Astrocyte (in vitro differentiated cells and primary cell): ENCODE data around the gene EPB41L3. TPM values are rescaled to one million over a fixed set of nuclear protein-coding genes. Genes with fewer than 3 reads are reported as not detected.

Experiments used
- DNase-seq: peaks from one replicate; pipeline ENCODE4 v3.0.0-alpha.2; 2010; ENCODE audit warnings: low read depth
- FAIRE-seq: peaks from 2 replicates; lab custom pipeline; 2011; peaks lifted over from hg19 to GRCh38; lab: Jason Lieb, UNC
- H2AFZ ChIP-seq: 2 replicates; pipeline ENCODE4 v1.6.0; 2012; ENCODE audit warnings: low read depth, low read length, inconsistent platforms
- H3K27ac ChIP-seq: 2 replicates; pipeline ENCODE4 v1.5.1; 2011; ENCODE audit warnings: low read depth, low read length, inconsistent platforms
- H3K27me3 ChIP-seq: 2 replicates; pipeline ENCODE4 v1.6.0; 2011; ENCODE audit warnings: low read length, inconsistent platforms; ENCODE audit not compliant: insufficient read depth
- H3K36me3 ChIP-seq: 2 replicates; pipeline ENCODE4 v1.5.1; 2011; ENCODE audit warnings: low read length, inconsistent platforms; ENCODE audit not compliant: insufficient read depth
- H3K4me1 ChIP-seq: 2 replicates; pipeline ENCODE4 v1.5.1; 2011; ENCODE audit warnings: low read length, inconsistent platforms; ENCODE audit not compliant: insufficient read depth
- H3K4me2 ChIP-seq: 2 replicates; pipeline ENCODE4 v1.6.0; 2012; ENCODE audit warnings: low read length, inconsistent platforms
- H3K4me3 ChIP-seq: 2 replicates; pipeline ENCODE4 v1.5.1; 2011; ENCODE audit warnings: low read depth, mild to moderate bottlenecking, low read length, inconsistent platforms; ENCODE audit not compliant: insufficient read depth
- H3K79me2 ChIP-seq: 2 replicates; pipeline ENCODE4 v1.6.0; 2012; ENCODE audit warnings: mild to moderate bottlenecking, low read length, inconsistent platforms; ENCODE audit not compliant: insufficient read depth
- H3K9ac ChIP-seq: 2 replicates; pipeline ENCODE4 v1.6.0; 2012; ENCODE audit warnings: mild to moderate bottlenecking, low read length, inconsistent platforms
- H3K9me3 ChIP-seq: 2 replicates; pipeline ENCODE4 v1.5.1; 2012; ENCODE audit warnings: low read depth, mild to moderate bottlenecking, low read length, inconsistent platforms; ENCODE audit not compliant: insufficient read depth
- H4K20me1 ChIP-seq: 2 replicates; pipeline ENCODE4 v1.6.0; 2012; ENCODE audit warnings: low read length, inconsistent platforms; ENCODE audit not compliant: insufficient read depth
- H3K27ac Mint-ChIP-seq: one replicate; pipeline ENCODE4 v1.8.0; 2021; ENCODE audit warnings: mild to moderate bottlenecking, mixed read lengths; ENCODE audit not compliant: unreplicated experiment
- H3K27me3 Mint-ChIP-seq: one replicate; pipeline ENCODE4 v1.8.0; 2021; ENCODE audit warnings: low read depth, mixed read lengths; ENCODE audit not compliant: unreplicated experiment
- H3K36me3 Mint-ChIP-seq: one replicate; pipeline ENCODE4 v1.8.0; 2021; ENCODE audit warnings: low read depth, mixed read lengths; ENCODE audit not compliant: unreplicated experiment
- H3K4me1 Mint-ChIP-seq: one replicate; pipeline ENCODE4 v1.8.0; 2021; ENCODE audit warnings: low read depth, mixed read lengths; ENCODE audit not compliant: unreplicated experiment
- H3K4me3 Mint-ChIP-seq: one replicate; pipeline ENCODE4 v1.8.0; 2021; ENCODE audit warnings: mild to moderate bottlenecking, moderate library complexity, mixed read lengths; ENCODE audit not compliant: unreplicated experiment
- H3K9me3 Mint-ChIP-seq: one replicate; pipeline ENCODE4 v1.8.0; 2021; ENCODE audit warnings: mild to moderate bottlenecking, mixed read lengths; ENCODE audit not compliant: unreplicated experiment
- CTCF ChIP-seq: IDR thresholded peaks from 2 replicates; pipeline ENCODE4 v1.5.1; 2011; ENCODE audit warnings: low read depth, mild to moderate bottlenecking, inconsistent platforms, low read length, moderate library complexity; ENCODE audit not compliant: insufficient read depth
- EZH2 ChIP-seq: IDR thresholded peaks from 2 replicates; pipeline ENCODE4 v1.6.1; 2012; ENCODE audit warnings: mild to moderate bottlenecking, low read length, inconsistent platforms; ENCODE audit not compliant: insufficient read depth
- total RNA-seq: library from RNA; stranded (reverse); gene quantifications from 2 replicates; pipeline ENCODE4 v1.2.1, GENCODE V29; 2021

EPB41L3 gene
- total RNA-seq, 1 donor from 2014 or later, result 97.0 TPM

- FAIRE-seq, result no peak
- Histone ChIP-seq H3K4me2 (no peak overlapping the region), H3K27ac (no peak overlapping the region), H3K79me2 (peaks cover 58% of the 10 kb centered on the region), H4K20me1 (peaks cover 11% of the 10 kb centered on the region), H3K4me1 (peaks cover 7% of the 10 kb centered on the region), H3K9ac (no peak overlapping the region), H2AFZ (no peak overlapping the region), H3K27me3 (no peaks in the 10 kb centered on the region), H3K9me3 (no peaks in the 10 kb centered on the region), H3K36me3 (no peaks in the 10 kb centered on the region), H3K4me3 (no peak overlapping the region)
- DNase-seq, result no peak
- no peak for TF ChIP-seq CTCF
- H3K4me1 Mint-ChIP-seq, result peaks cover 25% of the 10 kb centered on the region
- H3K4me3 Mint-ChIP-seq, result no peak overlapping the region
- H3K9me3 Mint-ChIP-seq, result peaks cover 3% of the 10 kb centered on the region
- H3K27ac Mint-ChIP-seq, result no peak overlapping the region
- H3K36me3 Mint-ChIP-seq, result no peaks in the 10 kb centered on the region
- no peaks in the 10 kb centered on the region for H3K27me3 Mint-ChIP-seq
Measured at GRCh38 chr18:5507756-5508155, 36.0 kb downstream of the EPB41L3 start.

GRCh38 chr18:5506174-5506573, 37.6 kb downstream of the EPB41L3 start:
- H3K27ac Mint-ChIP-seq, result no peak overlapping the region

GRCh38 chr18:5503740-5504139, 40.1 kb downstream of the EPB41L3 start:
- Histone ChIP-seq H3K79me2 (peaks cover 44% of the 10 kb centered on the region), H3K4me1 (peaks cover 3% of the 10 kb centered on the region), H3K27ac (no peak overlapping the region), H3K9me3 (no peaks in the 10 kb centered on the region), H3K4me3 (no peak overlapping the region), H3K9ac (no peak overlapping the region), H3K27me3 (no peaks in the 10 kb centered on the region), H3K4me2 (no peak overlapping the region), H4K20me1 (no peaks in the 10 kb centered on the region), H3K36me3 (no peaks in the 10 kb centered on the region), H2AFZ (no peak overlapping the region)
- DNase-seq (no peak), FAIRE-seq (no peak)
- no peak overlapping the region for H3K4me3 Mint-ChIP-seq
- H3K4me1 Mint-ChIP-seq, result peaks cover 14% of the 10 kb centered on the region
- TF ChIP-seq CTCF (no peak), EZH2 (no peak)
- H3K27ac Mint-ChIP-seq, result no peak overlapping the region
- peaks cover 3% of the 10 kb centered on the region for H3K9me3 Mint-ChIP-seq
- no peaks in the 10 kb centered on the region for H3K27me3 Mint-ChIP-seq
- H3K36me3 Mint-ChIP-seq, result no peaks in the 10 kb centered on the region

More at GRCh38 chr18:5506174-5506573, 37.6 kb downstream of the EPB41L3 start:
- FAIRE-seq, result no peak
- Mint-ChIP-seq H3K4me3 (no peak overlapping the region), H3K4me1 (peaks cover 26% of the 10 kb centered on the region), H3K36me3 (no peaks in the 10 kb centered on the region), H3K27me3 (no peaks in the 10 kb centered on the region), H3K9me3 (peaks cover 3% of the 10 kb centered on the region)
- Histone ChIP-seq H3K79me2 (peaks cover 54% of the 10 kb centered on the region), H3K4me2 (no peak overlapping the region), H3K4me1 (peaks cover 7% of the 10 kb centered on the region), H3K27me3 (no peaks in the 10 kb centered on the region), H4K20me1 (peaks cover 10% of the 10 kb centered on the region), H3K9me3 (no peaks in the 10 kb centered on the region), H3K4me3 (no peak overlapping the region), H3K36me3 (no peaks in the 10 kb centered on the region), H2AFZ (no peak overlapping the region), H3K9ac (no peak overlapping the region), H3K27ac (no peak overlapping the region)
- no peak for DNase-seq
- TF ChIP-seq CTCF (no peak), EZH2 (no peak)
